Stimulated activated CD8-positive, alpha-beta memory T cell treated with anti-CD3 and anti-CD28 coated beads, Interleukin-12 subunit alpha, Interleukin-12 subunit beta, amount 100 ng/mL, for 4 hours (primary cell): ENCODE measurements around the gene PTBP1.
"Not testable (repeated sequence)": the region's sequence is repeated elsewhere in the genome, so short reads cannot be mapped to it uniquely, and the experiment has no call there.

Experiments used
- DNase-seq: peaks from one replicate; pipeline ENCODE4 v3.0.0-alpha.2; 2020; ENCODE audit warnings: low read depth

The PTBP1 gene

GRCh38 chr19:829129-829758 is 32.0 kb downstream of the PTBP1 start:
- DNase-seq: no peak

GRCh38 chr19:831407-832369 is 34.4 kb downstream of the PTBP1 start:
- no peak for DNase-seq

- DNase-seq: no peak
These were observed 37.0 kb downstream of the PTBP1 start for GRCh38 chr19:834216-834615.

- no peak for DNase-seq
These were observed 38.1 kb downstream of the PTBP1 start for GRCh38 chr19:835210-835810.

- no peak for DNase-seq
These were observed 43.4 kb downstream of the PTBP1 start, which contains the start of gene PRTN3 for GRCh38 chr19:840519-841206. Gene PRTN3 (plus strand): TSS chr19:840999. CDS start chr19:841009, 10 bp downstream.

- DNase-seq: not testable (repeated sequence)
These were observed 45.5 kb downstream of the PTBP1 start for GRCh38 chr19:842802-843179.

GRCh38 chr19:843180-843835 is 46.1 kb downstream of the PTBP1 start:
- DNase-seq: no peak

GRCh38 chr19:843836-844545 is 46.7 kb downstream of the PTBP1 start:
- no peak for DNase-seq

- DNase-seq: no peak
These were observed 47.3 kb downstream of the PTBP1 start for GRCh38 chr19:844546-844971.

GRCh38 chr19:845707-846521 is 48.7 kb downstream of the PTBP1 start:
- no peak for DNase-seq

- no peak for DNase-seq
These were observed 51.2 kb downstream of the PTBP1 start for GRCh38 chr19:848386-848921.

- not testable (repeated sequence) for DNase-seq
These were observed 51.9 kb downstream of the PTBP1 start for GRCh38 chr19:849195-849594.

GRCh38 chr19:850221-850978 is 53.1 kb downstream of the PTBP1 start:
- DNase-seq: no peak

- DNase-seq: no peak
These were observed 53.7 kb downstream of the PTBP1 start for GRCh38 chr19:850979-851335.

GRCh38 chr19:852136-853013 is 55.1 kb downstream of the PTBP1 start, which contains the start of gene ELANE:
Gene ELANE (plus strand): TSS chr19:852303. CDS start chr19:852329, 26 bp downstream.
- DNase-seq: no peak

- no peak for DNase-seq
These were observed 55.8 kb downstream of the PTBP1 start for GRCh38 chr19:853014-853585.

GRCh38 chr19:853614-854220 is 56.5 kb downstream of the PTBP1 start:
- not testable (repeated sequence) for DNase-seq
